ENCODE results near the gene TCEAL9.
A peak's percentile ranks its signal among the peaks of the same experiment; 100 is the strongest.
"Not testable (repeated sequence)": the region's sequence is repeated elsewhere in the genome, so short reads cannot be mapped to it uniquely, and the experiment has no call there.

Gene TCEAL9

GRCh38 chrX:103376118-103376978, 20.0 kb downstream of the TCEAL9 start, which contains the start of gene BEX3:
TSS of gene BEX3 (plus strand) at chrX:103376538. CDS start at chrX:103377522, 984 bp downstream.
- DNase-seq, result peak; percentile 72

- peak; percentile 59 for DNase-seq
These were observed 20.6 kb downstream of the TCEAL9 start for GRCh38 chrX:103376979-103377324.

GRCh38 chrX:103378990-103379389, 22.7 kb downstream of the TCEAL9 start:
- DNase-seq, result no peak

- DNase-seq, result no peak
These were observed 26.6 kb downstream of the TCEAL9 start for GRCh38 chrX:103382877-103383276.

GRCh38 chrX:103384672-103385071, 28.4 kb downstream of the TCEAL9 start:
- no peak for DNase-seq

GRCh38 chrX:103385283-103385830, 29.1 kb downstream of the TCEAL9 start:
- DNase-seq, result not testable (repeated sequence)

GRCh38 chrX:103386332-103386731, 30.0 kb downstream of the TCEAL9 start:
- DNase-seq, result no peak

GRCh38 chrX:103393487-103393886, 37.2 kb downstream of the TCEAL9 start:
- no peak for DNase-seq

GRCh38 chrX:103396186-103396585, 39.9 kb downstream of the TCEAL9 start:
- DNase-seq, result peak; percentile 59

GRCh38 chrX:103396660-103397059, 40.4 kb downstream of the TCEAL9 start:
- no peak for DNase-seq

- no peak for DNase-seq
These were observed 41.4 kb downstream of the TCEAL9 start for GRCh38 chrX:103397707-103398106.

GRCh38 chrX:103398421-103398864, 42.1 kb downstream of the TCEAL9 start:
- DNase-seq, result peak; percentile 85

GRCh38 chrX:103399744-103400143, 43.4 kb downstream of the TCEAL9 start:
- DNase-seq, result no peak

- DNase-seq, result no peak
These were observed 44.6 kb downstream of the TCEAL9 start for GRCh38 chrX:103400931-103401330.

GRCh38 chrX:103404231-103405008, 48.1 kb downstream of the TCEAL9 start:
- DNase-seq, result peak; percentile 79

- no peak for DNase-seq
These were observed 48.7 kb downstream of the TCEAL9 start for GRCh38 chrX:103405009-103405333.

- DNase-seq, result no peak
These were observed 50.0 kb downstream of the TCEAL9 start for GRCh38 chrX:103406256-103406655.

GRCh38 chrX:103407776-103408175, 51.5 kb downstream of the TCEAL9 start:
- DNase-seq, result no peak

All from fibroblast of skin of right biceps (primary cell).